SU-DHL-6 (cell line): ENCODE measurements around the gene TMEM130.

Experiments used
- H2AFZ ChIP-seq: fragments of 200-600 bp; sonication (generic); 2 replicates; pipeline ENCODE4 v1.6.1; 2014; ENCODE audit warnings: low read depth, mild to moderate bottlenecking, moderate library complexity, mixed read lengths, antibody characterized with exemption, low read length; ENCODE audit not compliant: severe bottlenecking
- H3F3A ChIP-seq: fragments of 200-600 bp; shearing (Covaris generic); 2 replicates; pipeline ENCODE4 v1.6.0; 2016; ENCODE audit warnings: antibody characterized with exemption, mild to moderate bottlenecking; ENCODE audit not compliant: insufficient read depth
- H3K27ac ChIP-seq: fragments of 200-600 bp; sonication (generic); 2 replicates; pipeline ENCODE4 v1.5.1; 2016; ENCODE audit warnings: low read depth, mild to moderate bottlenecking, low read length, moderate library complexity, mixed read lengths
- H3K27me3 ChIP-seq: fragments of 200-600 bp; sonication (generic), shearing (Covaris generic); 2 replicates; pipeline ENCODE4 v1.6.0; 2014; ENCODE audit warnings: mild to moderate bottlenecking, low read length
- H3K36me3 ChIP-seq: fragments of 200-600 bp; sonication (generic); 2 replicates; pipeline ENCODE4 v1.6.1; 2014; ENCODE audit warnings: mild to moderate bottlenecking, low read length, mixed read lengths
- H3K4me2 ChIP-seq: fragments of 300-600, 200-600 bp; shearing (Covaris generic), sonication (generic); 2 replicates; pipeline ENCODE4 v1.6.0; 2014; ENCODE audit warnings: low read length, low read depth, mild to moderate bottlenecking; ENCODE audit not compliant: poor library complexity, severe bottlenecking
- H3K4me3 ChIP-seq: fragments of 200-600 bp; sonication (generic); 2 replicates; pipeline ENCODE4 v1.5.1; 2014; ENCODE audit warnings: antibody characterized with exemption, low read length, mild to moderate bottlenecking, mixed read lengths; ENCODE audit not compliant: insufficient read depth, poor library complexity, severe bottlenecking
- H3K79me2 ChIP-seq: fragments of 200-600 bp; sonication (generic); 2 replicates; pipeline ENCODE4 v1.6.1; 2014; ENCODE audit warnings: mild to moderate bottlenecking, low read length, moderate library complexity; ENCODE audit not compliant: insufficient read depth
- H3K9ac ChIP-seq: fragments of 200-600 bp; sonication (generic); 2 replicates; pipeline ENCODE4 v1.7.0; 2014; ENCODE audit warnings: mild to moderate bottlenecking, low read length
- H3K9me2 ChIP-seq: fragments of 200-600 bp; sonication (generic); replicated peaks from 2 replicates; pipeline ENCODE4 v1.6.1; 2014; ENCODE audit warnings: low read length; ENCODE audit not compliant: insufficient read depth
- H3K9me3 ChIP-seq: fragments of 200-600 bp; sonication (generic); 2 replicates; pipeline ENCODE4 v1.6.1; 2014; ENCODE audit warnings: low read length, mixed read lengths; ENCODE audit not compliant: insufficient read depth
- H4K20me1 ChIP-seq: fragments of 200-600 bp; sonication (generic); 2 replicates; pipeline ENCODE4 v1.6.1; 2014; ENCODE audit warnings: low read depth, mild to moderate bottlenecking, antibody characterized with exemption, low read length, moderate library complexity, mixed read lengths
- CTCF ChIP-seq: fragments of 200-600 bp; sonication (generic); IDR thresholded peaks from one replicate; pipeline ENCODE4 v1.5.1; 2017; ENCODE audit warnings: antibody characterized with exemption, mild to moderate bottlenecking, low read length, moderate library complexity; ENCODE audit not compliant: insufficient read depth, poor library complexity, severe bottlenecking
- EZH2phosphoT487 ChIP-seq: fragments of 200-600 bp; sonication (generic), shearing (Covaris generic); conservative IDR thresholded peaks from 2 replicates; pipeline ENCODE4 v1.6.1; 2018; ENCODE audit warnings: mild to moderate bottlenecking, antibody characterized with exemption, low read length, moderate library complexity, mixed read lengths

Gene TMEM130

GRCh38 chr7:98869027-98869596 lies 702 bp downstream of the TMEM130 start:
- no peak for TF ChIP-seq EZH2phosphoT487
- TF ChIP-seq CTCF = no peak
- no peaks in the 10 kb centered on the region; the same call in 1 of the 2 replicates for H3K27me3 ChIP-seq
- no peaks in the 10 kb centered on the region for H3K9me2 ChIP-seq
- H3K79me2 ChIP-seq = no peaks in the 10 kb centered on the region
- no peak overlapping the region for H3K27ac ChIP-seq
- no peak overlapping the region for H3K4me3 ChIP-seq
- H3K9ac ChIP-seq = no peak overlapping the region
- no peaks in the 10 kb centered on the region for H4K20me1 ChIP-seq
- H3K36me3 ChIP-seq = no peaks in the 10 kb centered on the region
- no peak overlapping the region for H3K4me2 ChIP-seq
- 0 out of 2 replicates have a peak, but pooled peaks cover 6% of the 10 kb centered on the region for H3F3A ChIP-seq
- no peak overlapping the region for H2AFZ ChIP-seq
- H3K9me3 ChIP-seq = no peaks in the 10 kb centered on the region

GRCh38 chr7:98868450-98868849 lies 1.4 kb downstream of the TMEM130 start:
- TF ChIP-seq CTCF (no peak), EZH2phosphoT487 (no peak)
- H3K9me3 ChIP-seq = no peaks in the 10 kb centered on the region
- no peak overlapping the region for H3K9ac ChIP-seq
- H3K36me3 ChIP-seq = no peaks in the 10 kb centered on the region
- no peaks in the 10 kb centered on the region; the same call in 1 of the 2 replicates for H3K27me3 ChIP-seq
- no peak overlapping the region for H3K4me2 ChIP-seq
- H3K9me2 ChIP-seq = no peaks in the 10 kb centered on the region
- H2AFZ ChIP-seq = no peak overlapping the region
- H3K27ac ChIP-seq = no peak overlapping the region
- 0 out of 2 replicates have a peak, but pooled peaks cover 6% of the 10 kb centered on the region for H3F3A ChIP-seq
- no peak overlapping the region for H3K4me3 ChIP-seq
- H3K79me2 ChIP-seq = no peaks in the 10 kb centered on the region
- no peaks in the 10 kb centered on the region for H4K20me1 ChIP-seq

GRCh38 chr7:98866765-98867164 lies 3.0 kb downstream of the TMEM130 start:
- Histone ChIP-seq H3K27me3 (no peaks in the 10 kb centered on the region; the same call in 1 of the 2 replicates), H3K27ac (no peak overlapping the region)
- TF ChIP-seq CTCF (no peak), EZH2phosphoT487 (no peak)

More at GRCh38 chr7:98866765-98867164, 3.0 kb downstream of the TMEM130 start:
- H3K4me2 ChIP-seq = no peak overlapping the region
- no peaks in the 10 kb centered on the region for H3K36me3 ChIP-seq
- H3K79me2 ChIP-seq = no peaks in the 10 kb centered on the region
- no peak overlapping the region for H3K4me3 ChIP-seq
- no peaks in the 10 kb centered on the region for H4K20me1 ChIP-seq
- 0 out of 2 replicates have a peak, but pooled peaks cover 3% of the 10 kb centered on the region for H3F3A ChIP-seq
- H2AFZ ChIP-seq = no peak overlapping the region
- no peaks in the 10 kb centered on the region for H3K9me2 ChIP-seq
- H3K9me3 ChIP-seq = no peaks in the 10 kb centered on the region
- no peak overlapping the region for H3K9ac ChIP-seq
